A549 treated with GW870086 at 1 μM for 4 hours (cell line): ENCODE data around the gene GPRASP3. TPM values are rescaled to one million over a fixed set of nuclear protein-coding genes. Genes with fewer than 3 reads are reported as not detected.

Source experiments
- total RNA-seq: library from RNA; stranded (reverse); fragments of 200-300 nt; extraction: Qiagen RNA extraction; gene quantifications from 5 replicates; pipeline ENCODE4 v1.2.3, GENCODE V29; 2022; ENCODE audit warnings: low read depth

GPRASP3 gene, protein sequence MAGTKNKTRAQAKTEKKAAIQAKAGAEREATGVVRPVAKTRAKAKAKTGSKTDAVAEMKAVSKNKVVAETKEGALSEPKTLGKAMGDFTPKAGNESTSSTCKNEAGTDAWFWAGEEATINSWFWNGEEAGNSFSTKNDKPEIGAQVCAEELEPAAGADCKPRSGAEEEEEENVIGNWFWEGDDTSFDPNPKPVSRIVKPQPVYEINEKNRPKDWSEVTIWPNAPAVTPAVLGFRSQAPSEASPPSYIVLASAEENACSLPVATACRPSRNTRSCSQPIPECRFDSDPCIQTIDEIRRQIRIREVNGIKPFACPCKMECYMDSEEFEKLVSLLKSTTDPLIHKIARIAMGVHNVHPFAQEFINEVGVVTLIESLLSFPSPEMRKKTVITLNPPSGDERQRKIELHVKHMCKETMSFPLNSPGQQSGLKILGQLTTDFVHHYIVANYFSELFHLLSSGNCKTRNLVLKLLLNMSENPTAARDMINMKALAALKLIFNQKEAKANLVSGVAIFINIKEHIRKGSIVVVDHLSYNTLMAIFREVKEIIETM
- 2.4 to 4.4 TPM (median 3.2 TPM) in 5 replicates for total RNA-seq

DNA sequence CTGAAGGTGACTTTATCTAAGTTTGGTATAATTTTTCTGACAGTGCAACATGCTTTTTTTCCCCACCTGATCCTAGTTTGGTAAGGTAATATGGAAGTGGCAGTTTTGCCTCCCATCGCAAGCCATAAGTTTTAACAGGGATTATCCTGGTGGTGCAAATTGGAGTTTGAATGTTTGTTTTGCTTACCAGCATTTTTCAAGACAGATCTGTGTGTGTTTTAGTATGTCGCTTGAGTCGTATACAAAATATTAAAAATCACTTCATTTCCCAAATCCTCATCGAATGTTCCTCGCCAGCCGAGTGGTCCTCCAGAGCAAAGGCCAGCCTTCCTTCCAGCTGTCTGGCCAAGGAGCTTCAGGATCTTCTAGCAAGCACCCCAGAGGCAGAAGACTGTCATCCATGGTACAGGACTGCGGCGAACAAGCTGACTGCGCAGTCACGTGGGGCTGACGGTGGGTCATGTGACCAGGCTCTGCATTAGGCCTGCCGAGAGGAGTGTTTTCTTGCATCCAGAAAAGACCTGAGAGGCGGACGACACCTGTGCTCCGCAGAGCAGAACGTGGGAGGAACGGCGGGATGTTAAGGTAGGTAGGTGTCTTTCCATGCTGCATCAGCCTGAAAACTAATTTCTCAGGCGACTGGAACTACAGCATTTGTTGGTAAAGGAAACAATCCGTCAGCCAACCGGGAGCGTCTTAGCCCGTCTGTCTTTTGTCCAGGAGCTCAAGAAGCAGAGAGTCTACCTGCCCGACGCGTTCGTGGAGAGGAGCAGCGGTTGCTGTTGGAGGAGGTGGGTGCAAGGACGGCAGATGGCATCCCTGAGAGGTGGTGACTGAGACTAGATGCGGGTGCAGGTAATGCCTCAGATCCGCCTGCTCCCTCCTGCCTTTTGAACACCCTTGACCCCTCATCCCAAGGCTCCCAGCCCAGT, at the start of gene GPRASP3:
Gene GPRASP3 (plus strand): TSS at position 507 of the 932 bp plus-strand sequence. CDS start 28,253 bp downstream, outside the sequence.

DNA sequence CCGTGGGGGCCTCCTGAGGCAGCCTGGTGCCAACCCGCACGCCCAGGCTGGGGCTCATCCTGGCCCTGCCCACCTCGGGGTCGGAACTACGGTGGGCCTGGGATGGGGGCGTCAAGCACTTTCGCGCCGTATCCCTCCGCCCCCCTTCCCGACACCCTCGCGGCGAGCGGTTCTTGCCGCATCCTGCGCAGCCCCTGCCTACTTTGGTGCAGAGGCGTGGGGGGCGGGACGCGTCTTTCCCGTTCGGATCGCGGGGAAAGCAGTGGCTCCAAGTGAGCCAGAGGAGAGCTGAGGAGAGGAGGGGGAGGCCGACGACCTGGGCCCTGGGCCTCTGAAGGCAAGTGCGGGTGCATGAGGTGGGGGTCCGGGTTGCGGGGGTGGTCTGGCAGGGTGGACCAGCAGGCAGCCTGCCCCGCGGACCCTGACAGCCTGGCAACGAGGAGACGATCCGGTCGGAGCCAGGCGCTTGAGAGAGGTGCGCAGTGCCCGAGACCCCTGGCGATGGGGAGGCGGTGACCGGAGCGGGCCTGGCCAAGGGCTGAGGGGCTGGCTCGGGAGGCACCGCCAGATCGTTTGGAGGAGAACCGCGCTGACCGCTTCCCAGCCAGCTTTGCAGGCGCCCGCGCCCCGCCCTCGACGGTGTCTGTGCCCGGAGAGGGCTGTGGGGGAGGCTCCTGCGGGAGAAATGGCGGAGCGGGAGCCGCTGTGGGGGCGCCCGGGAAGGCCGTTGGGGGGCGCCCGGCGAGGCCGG, 8.2 kb upstream of the GPRASP3 start, which contains the start of gene GPRASP2:
Gene GPRASP2 (plus strand): TSS at position 233 of the 751 bp plus-strand sequence. CDS start 2,422 bp downstream, outside the sequence.

Other genes starting within 250 kb of the GPRASP3 start
- gene TCP11X2, start 248.9 kb upstream of the GPRASP3 start, total RNA-seq: not detected in 5 replicates
- 0.47 to 0.85 TPM (median 0.80 TPM) in 5 replicates for gene TMSB15A, start 204.0 kb upstream of the GPRASP3 start, total RNA-seq
- 8.7 to 13.3 TPM (median 10.4 TPM) in 5 replicates for gene ARMCX5, start 121.2 kb upstream of the GPRASP3 start, total RNA-seq
- gene GPRASP1, start 69.3 kb upstream of the GPRASP3 start, total RNA-seq: 0.19 to 0.45 TPM (median 0.22 TPM) in 5 replicates
- 4.6 to 6.3 TPM (median 5.4 TPM) in 5 replicates for gene GPRASP2, start 8.3 kb upstream of the GPRASP3 start, total RNA-seq
- gene RAB40AL, start 216.5 kb downstream of the GPRASP3 start, total RNA-seq: 0.13 TPM in 1 of 5 replicates, not detected in the others